WTC11 (cell line): ENCODE data around the gene CDYL. TPM values are rescaled to one million over a fixed set of nuclear protein-coding genes. Genes with fewer than 3 reads are reported as not detected.
A peak's percentile ranks its signal among the peaks of the same experiment; 100 is the strongest.

Experiments
- ATAC-seq: fragments of 200-7000 bp; cut with Tn5 transposase; 2 replicates; pipeline ENCODE4 v1.10.0; 2021; ENCODE audit warnings: mild to moderate bottlenecking, moderate library complexity
- CTCF ChIA-PET: fragments of 300-600 bp; sonication (Branson Sonifier 250); formaldehyde crosslinking; loops from one replicate; lab custom pipeline; 2021; ENCODE audit warnings: antibody characterized with exemption; lab: Charles Lee
- POLR2A ChIA-PET: fragments of 350-600 bp; sonication (Branson Sonifier 250); formaldehyde crosslinking; loops from one replicate; lab custom pipeline; 2021; ENCODE audit warnings: antibody characterized with exemption; lab: Charles Lee
- DNase-seq: peaks from one replicate; pipeline ENCODE4 v3.0.0; 2021; ENCODE audit warnings: low spot score
- H3K27ac Mint-ChIP-seq: 2 replicates; pipeline ENCODE4 v1.8.0; 2021; ENCODE audit warnings: mixed read lengths
- H3K27me3 Mint-ChIP-seq: 2 replicates; pipeline ENCODE4 v1.8.0; 2021; ENCODE audit warnings: low read depth, mild to moderate bottlenecking, moderate library complexity, mixed read lengths
- H3K36me3 Mint-ChIP-seq: 2 replicates; pipeline ENCODE4 v1.8.0; 2021; ENCODE audit warnings: mixed read lengths
- H3K4me1 Mint-ChIP-seq: 2 replicates; pipeline ENCODE4 v1.8.0; 2022; ENCODE audit warnings: mixed read lengths
- H3K4me3 Mint-ChIP-seq: 2 replicates; pipeline ENCODE4 v1.8.0; 2021; ENCODE audit warnings: mild to moderate bottlenecking, moderate library complexity, mixed read lengths
- H3K9me3 Mint-ChIP-seq: 2 replicates; pipeline ENCODE4 v1.8.0; 2021; ENCODE audit warnings: mixed read lengths
- AR ChIP-seq: fragments of 250-450 bp; sonication (Bioruptor Pico); IDR thresholded peaks from 2 replicates; pipeline ENCODE4 v1.9.0; 2021; ENCODE audit warnings: mild to moderate bottlenecking
- CBFB ChIP-seq: sonication (generic); formaldehyde crosslinking; IDR thresholded peaks from 2 replicates; pipeline ENCODE4 v1.8.1; 2022; ENCODE audit warnings: mild to moderate bottlenecking, low read depth, missing genetic modification reagents
- CREB1 ChIP-seq: sonication (generic); formaldehyde crosslinking; IDR thresholded peaks from 2 replicates; pipeline ENCODE4 v1.8.0; 2023; ENCODE audit warnings: mild to moderate bottlenecking, missing genetic modification reagents
- FOXP4 ChIP-seq: sonication (generic); formaldehyde crosslinking; IDR thresholded peaks from 2 replicates; pipeline ENCODE4 v1.8.0; 2022; ENCODE audit warnings: mild to moderate bottlenecking, missing genetic modification reagents
- GABPB1 ChIP-seq: sonication (generic); formaldehyde crosslinking; IDR thresholded peaks from 2 replicates; pipeline ENCODE4 v1.8.1; 2023; ENCODE audit warnings: mild to moderate bottlenecking, missing genetic modification reagents
- HMGA2 ChIP-seq: fragments of 250-450 bp; sonication (Bioruptor Pico); IDR thresholded peaks from 2 replicates; pipeline ENCODE4 v1.4.0; 2021; ENCODE audit warnings: mild to moderate bottlenecking, moderate library complexity
- JUN ChIP-seq: sonication (generic); formaldehyde crosslinking; IDR thresholded peaks from 2 replicates; pipeline ENCODE4 v1.8.0; 2023; ENCODE audit warnings: mild to moderate bottlenecking, missing genetic modification reagents
- MXD4 ChIP-seq: fragments of 250-450 bp; sonication (Bioruptor Pico); IDR thresholded peaks from 2 replicates; pipeline ENCODE4 v1.8.0; 2021; ENCODE audit warnings: mild to moderate bottlenecking, moderate library complexity, borderline replicate concordance
- SP1 ChIP-seq: sonication (generic); formaldehyde crosslinking; conservative IDR thresholded peaks from 2 replicates; pipeline ENCODE4 v1.8.1; 2022; ENCODE audit warnings: missing genetic modification reagents
- USF1 ChIP-seq: sonication (generic); formaldehyde crosslinking; IDR thresholded peaks from 2 replicates; pipeline ENCODE4 v1.8.0; 2022; ENCODE audit warnings: mild to moderate bottlenecking, missing genetic modification reagents
- ZNF396 ChIP-seq: fragments of 250-450 bp; sonication (Bioruptor Pico); IDR thresholded peaks from 2 replicates; pipeline ENCODE4 v1.8.0; 2021; ENCODE audit warnings: mild to moderate bottlenecking, moderate library complexity, borderline replicate concordance
- ZNF532 ChIP-seq: fragments of 250-450 bp; sonication (Bioruptor Pico); IDR thresholded peaks from 2 replicates; pipeline ENCODE4 v1.9.0; 2021; ENCODE audit warnings: mild to moderate bottlenecking, borderline replicate concordance
- ZSCAN18 ChIP-seq: fragments of 250-450 bp; sonication (Bioruptor Pico); IDR thresholded peaks from 2 replicates; pipeline ENCODE4 v2.1.2; 2022; ENCODE audit warnings: mild to moderate bottlenecking, moderate library complexity
- total RNA-seq: library from RNA; stranded (reverse); gene quantifications from 3 replicates; pipeline ENCODE4 v1.2.3, GENCODE V29; 2021

Gene CDYL
- total RNA-seq, 1 experiment from 2014 or later = 92.0 TPM

GRCh38 chr6:4892785-4893485 lies 116.7 kb downstream of the CDYL start:
- DNase-seq = no peak
- Mint-ChIP-seq H3K36me3 (peaks cover 43% of the 10 kb centered on the region), H3K4me3 (no peak overlapping the region), H3K27ac (peak overlapping the region; percentile 54; the same call in 1 of the 2 replicates), H3K9me3 (no peaks in the 10 kb centered on the region), H3K4me1 (peaks cover 33% of the 10 kb centered on the region), H3K27me3 (no peaks in the 10 kb centered on the region)
- POLR2A ChIA-PET = no interaction called here
- CTCF ChIA-PET = no interaction called here
- ATAC-seq = no peak
- no peak for TF ChIP-seq ZNF532 (CRISPR knock-in tag)
- TF ChIP-seq CREB1 (CRISPR knock-in tag) = no peak
- TF ChIP-seq JUN (CRISPR knock-in tag) = 0 out of 2 replicates have a peak, but pooled peaks have one; percentile 28
- no peak for TF ChIP-seq SP1 (CRISPR knock-in tag)

- Mint-ChIP-seq H3K4me1 (peaks cover 25% of the 10 kb centered on the region), H3K27ac (peak overlapping the region; percentile 83), H3K9me3 (peaks cover 4% of the 10 kb centered on the region), H3K36me3 (peaks cover 54% of the 10 kb centered on the region), H3K27me3 (no peaks in the 10 kb centered on the region), H3K4me3 (no peak overlapping the region)
- ChIA-PET CTCF (no interaction called here), POLR2A (interaction anchor here (0.7 kb wide), 1 partner anchor 90 kb away, joined by 3 read pairs; no protein-coding TSS in a partner anchor)
- no peak for DNase-seq
- ATAC-seq = no peak
- TF ChIP-seq HMGA2 (CRISPR knock-in tag) (no peak), GABPB1 (CRISPR knock-in tag) (no peak), CBFB (CRISPR knock-in tag) (no peak), USF1 (CRISPR knock-in tag) (no peak), MXD4 (CRISPR knock-in tag) (no peak), AR (CRISPR knock-in tag) (no peak), ZSCAN18 (CRISPR knock-in tag) (no peak), FOXP4 (CRISPR knock-in tag) (no peak), ZNF396 (CRISPR knock-in tag) (no peak)
These were observed 117.8 kb downstream of the CDYL start for GRCh38 chr6:4894049-4894448.
